GM18511 (cell line): Measurements from ENCODE around the gene TSPYL1.
A peak's percentile ranks its signal among the peaks of the same experiment; 100 is the strongest.
"Not testable (repeated sequence)": the region's sequence is repeated elsewhere in the genome, so short reads cannot be mapped to it uniquely, and the experiment has no call there.

ENCODE experiments used
- ATAC-seq: cut with Tn5 transposase; IDR thresholded peaks from one replicate; pipeline ENCODE4 v1.9.1; 2021; ENCODE audit warnings: mild to moderate bottlenecking, moderate library complexity; ENCODE audit not compliant: unreplicated experiment

The TSPYL1 gene

GRCh38 chr6:116298973-116299372, 19.2 kb upstream of the TSPYL1 start:
- peak; percentile 86 for ATAC-seq

GRCh38 chr6:116298273-116298672, 18.5 kb upstream of the TSPYL1 start:
- ATAC-seq: no peak

GRCh38 chr6:116292553-116292952, 12.8 kb upstream of the TSPYL1 start:
- no peak for ATAC-seq

GRCh38 chr6:116291701-116292396, 12.1 kb upstream of the TSPYL1 start:
- ATAC-seq: no peak

- ATAC-seq: no peak
Observed at GRCh38 chr6:116290799-116291198, 11.1 kb upstream of the TSPYL1 start.

GRCh38 chr6:116289876-116290275, 10.1 kb upstream of the TSPYL1 start:
- no peak for ATAC-seq

- ATAC-seq: peak; percentile 69
Observed at GRCh38 chr6:116287689-116288282, 8.1 kb upstream of the TSPYL1 start.

GRCh38 chr6:116286773-116287358, 7.1 kb upstream of the TSPYL1 start:
- ATAC-seq: no peak

- ATAC-seq: not testable (repeated sequence)
Observed at GRCh38 chr6:116284984-116285383, 5.3 kb upstream of the TSPYL1 start.

- ATAC-seq: no peak
Observed at GRCh38 chr6:116283191-116283590, 3.5 kb upstream of the TSPYL1 start.

- ATAC-seq: no peak
Observed at GRCh38 chr6:116282698-116283097, 3.0 kb upstream of the TSPYL1 start.

- no peak for ATAC-seq
Observed at GRCh38 chr6:116280933-116281316, 1.2 kb upstream of the TSPYL1 start.

- ATAC-seq: no peak
Observed at GRCh38 chr6:116280161-116280932, 617 bp upstream of the TSPYL1 start.

- ATAC-seq: no peak
Observed at GRCh38 chr6:116278854-116279231, 887 bp downstream of the TSPYL1 start.

GRCh38 chr6:116278481-116278829, 1.3 kb downstream of the TSPYL1 start:
- no peak for ATAC-seq

- ATAC-seq: no peak
Observed at GRCh38 chr6:116277124-116277523, 2.6 kb downstream of the TSPYL1 start.

- no peak for ATAC-seq
Observed at GRCh38 chr6:116271149-116271708, 8.5 kb downstream of the TSPYL1 start.

- ATAC-seq: peak; percentile 85
Observed at GRCh38 chr6:116268589-116269293, 11.0 kb downstream of the TSPYL1 start.

GRCh38 chr6:116267836-116268588, 11.7 kb downstream of the TSPYL1 start:
- peak; percentile 16 for ATAC-seq

- ATAC-seq: no peak
Observed at GRCh38 chr6:116266803-116267202, 12.9 kb downstream of the TSPYL1 start.
